ENCODE data around the gene TTI1.

DNA sequence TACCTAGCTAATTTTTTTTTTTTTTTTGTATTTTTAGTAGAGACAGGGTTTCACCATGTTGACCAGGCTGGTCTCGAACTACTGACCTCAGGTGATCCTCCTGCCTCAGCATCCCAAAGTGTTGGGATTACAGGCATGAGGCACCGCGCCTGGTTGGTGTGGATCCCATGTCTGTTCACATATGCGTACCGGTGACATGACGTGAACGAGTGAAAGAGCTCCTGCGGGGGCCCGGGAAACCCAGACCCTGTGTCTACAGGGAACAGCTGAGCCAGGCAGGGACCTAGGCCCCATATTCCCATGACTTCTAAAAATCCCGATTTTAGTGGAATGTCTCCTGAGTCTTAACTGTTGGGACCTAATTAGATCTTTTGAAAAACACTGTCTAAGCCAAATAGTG, 97.2 kb downstream of the TTI1 start:
- TF ChIP-seq, protein P1, sequence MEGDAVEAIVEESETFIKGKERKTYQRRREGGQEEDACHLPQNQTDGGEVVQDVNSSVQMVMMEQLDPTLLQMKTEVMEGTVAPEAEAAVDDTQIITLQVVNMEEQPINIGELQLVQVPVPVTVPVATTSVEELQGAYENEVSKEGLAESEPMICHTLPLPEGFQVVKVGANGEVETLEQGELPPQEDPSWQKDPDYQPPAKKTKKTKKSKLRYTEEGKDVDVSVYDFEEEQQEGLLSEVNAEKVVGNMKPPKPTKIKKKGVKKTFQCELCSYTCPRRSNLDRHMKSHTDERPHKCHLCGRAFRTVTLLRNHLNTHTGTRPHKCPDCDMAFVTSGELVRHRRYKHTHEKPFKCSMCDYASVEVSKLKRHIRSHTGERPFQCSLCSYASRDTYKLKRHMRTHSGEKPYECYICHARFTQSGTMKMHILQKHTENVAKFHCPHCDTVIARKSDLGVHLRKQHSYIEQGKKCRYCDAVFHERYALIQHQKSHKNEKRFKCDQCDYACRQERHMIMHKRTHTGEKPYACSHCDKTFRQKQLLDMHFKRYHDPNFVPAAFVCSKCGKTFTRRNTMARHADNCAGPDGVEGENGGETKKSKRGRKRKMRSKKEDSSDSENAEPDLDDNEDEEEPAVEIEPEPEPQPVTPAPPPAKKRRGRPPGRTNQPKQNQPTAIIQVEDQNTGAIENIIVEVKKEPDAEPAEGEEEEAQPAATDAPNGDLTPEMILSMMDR (tag by site-specific recombination; IDR thresholded peaks at IDR 0.05) = no peak
- TF ChIP-seq, protein P2, sequence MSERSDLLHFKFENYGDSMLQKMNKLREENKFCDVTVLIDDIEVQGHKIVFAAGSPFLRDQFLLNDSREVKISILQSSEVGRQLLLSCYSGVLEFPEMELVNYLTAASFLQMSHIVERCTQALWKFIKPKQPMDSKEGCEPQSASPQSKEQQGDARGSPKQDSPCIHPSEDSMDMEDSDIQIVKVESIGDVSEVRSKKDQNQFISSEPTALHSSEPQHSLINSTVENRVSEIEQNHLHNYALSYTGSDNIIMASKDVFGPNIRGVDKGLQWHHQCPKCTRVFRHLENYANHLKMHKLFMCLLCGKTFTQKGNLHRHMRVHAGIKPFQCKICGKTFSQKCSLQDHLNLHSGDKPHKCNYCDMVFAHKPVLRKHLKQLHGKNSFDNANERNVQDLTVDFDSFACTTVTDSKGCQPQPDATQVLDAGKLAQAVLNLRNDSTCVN (tag by site-specific recombination; optimal IDR thresholded peaks at IDR 0.05) = no peak
- no peak for TF ChIP-seq ZNF529 (tag by site-specific recombination; IDR thresholded peaks at IDR 0.05; ENCODE audit: insufficient replicate concordance)
- TF ChIP-seq ZNF174 (tag by site-specific recombination; IDR thresholded peaks at IDR 0.05) = no peak
- TF ChIP-seq ZNF670 (tag by site-specific recombination; IDR thresholded peaks at IDR 0.05; ENCODE audit: low read depth) = no peak
- TF ChIP-seq ZNF843 (tag by site-specific recombination; IDR thresholded peaks at IDR 0.05) = no peak
- no peak for TF ChIP-seq ZBTB8A (tag by site-specific recombination; IDR thresholded peaks at IDR 0.05)
- TF ChIP-seq, protein P3, sequence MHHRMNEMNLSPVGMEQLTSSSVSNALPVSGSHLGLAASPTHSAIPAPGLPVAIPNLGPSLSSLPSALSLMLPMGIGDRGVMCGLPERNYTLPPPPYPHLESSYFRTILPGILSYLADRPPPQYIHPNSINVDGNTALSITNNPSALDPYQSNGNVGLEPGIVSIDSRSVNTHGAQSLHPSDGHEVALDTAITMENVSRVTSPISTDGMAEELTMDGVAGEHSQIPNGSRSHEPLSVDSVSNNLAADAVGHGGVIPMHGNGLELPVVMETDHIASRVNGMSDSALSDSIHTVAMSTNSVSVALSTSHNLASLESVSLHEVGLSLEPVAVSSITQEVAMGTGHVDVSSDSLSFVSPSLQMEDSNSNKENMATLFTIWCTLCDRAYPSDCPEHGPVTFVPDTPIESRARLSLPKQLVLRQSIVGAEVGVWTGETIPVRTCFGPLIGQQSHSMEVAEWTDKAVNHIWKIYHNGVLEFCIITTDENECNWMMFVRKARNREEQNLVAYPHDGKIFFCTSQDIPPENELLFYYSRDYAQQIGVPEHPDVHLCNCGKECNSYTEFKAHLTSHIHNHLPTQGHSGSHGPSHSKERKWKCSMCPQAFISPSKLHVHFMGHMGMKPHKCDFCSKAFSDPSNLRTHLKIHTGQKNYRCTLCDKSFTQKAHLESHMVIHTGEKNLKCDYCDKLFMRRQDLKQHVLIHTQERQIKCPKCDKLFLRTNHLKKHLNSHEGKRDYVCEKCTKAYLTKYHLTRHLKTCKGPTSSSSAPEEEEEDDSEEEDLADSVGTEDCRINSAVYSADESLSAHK (tag by site-specific recombination; IDR thresholded peaks at IDR 0.05) = no peak
- no peak for TF ChIP-seq ZBTB17 (tag by site-specific recombination; IDR thresholded peaks at IDR 0.05)

All from HEK293 (cell line).